Measurements from ENCODE around the gene RHBDF1.

The RHBDF1 gene

GRCh38 chr16:86483-86952 lies 14.1 kb upstream of the RHBDF1 start:
- TF ChIP-seq CTCF (IDR thresholded peaks at IDR 0.05; ENCODE audit: low read depth, low read length) = no peak
- no peak overlapping the region for H3K4me3 ChIP-seq (ENCODE audit: low read depth, low read length)
- in situ Hi-C loops (cut with HindIII; ENCODE audit: low sequenced_read_pairs) = no loop called here
- no peak for DNase-seq (ENCODE audit: low read depth, low spot score)

GRCh38 chr16:85865-86264 lies 13.4 kb upstream of the RHBDF1 start:
- no peak for TF ChIP-seq CTCF (IDR thresholded peaks at IDR 0.05; ENCODE audit: low read depth, low read length)
- in situ Hi-C loops (cut with HindIII; ENCODE audit: low sequenced_read_pairs) = no loop called here
- DNase-seq (ENCODE audit: low read depth, low spot score) = no peak
- H3K4me3 ChIP-seq (ENCODE audit: low read depth, low read length) = no peak overlapping the region

- in situ Hi-C loops (cut with HindIII; ENCODE audit: low sequenced_read_pairs) = no loop called here
- no peak for DNase-seq (ENCODE audit: low read depth, low spot score)
- no peak overlapping the region for H3K4me3 ChIP-seq (ENCODE audit: low read depth, low read length)
- no peak for TF ChIP-seq CTCF (IDR thresholded peaks at IDR 0.05; ENCODE audit: low read depth, low read length)
Observed at GRCh38 chr16:85407-85782, 13.0 kb upstream of the RHBDF1 start.

GRCh38 chr16:84718-85406 lies 12.4 kb upstream of the RHBDF1 start:
- DNase-seq (ENCODE audit: low read depth, low spot score) = peak; percentile 92
- no peak overlapping the region for H3K4me3 ChIP-seq (ENCODE audit: low read depth, low read length)

GRCh38 chr16:83781-84615 lies 11.6 kb upstream of the RHBDF1 start:
- no peak overlapping the region for H3K4me3 ChIP-seq (ENCODE audit: low read depth, low read length)
- in situ Hi-C loops (cut with HindIII; ENCODE audit: low sequenced_read_pairs) = no loop called here
- no peak for TF ChIP-seq CTCF (IDR thresholded peaks at IDR 0.05; ENCODE audit: low read depth, low read length)
- peak; percentile 61 for DNase-seq (ENCODE audit: low read depth, low spot score)

More at GRCh38 chr16:84718-85406, 12.4 kb upstream of the RHBDF1 start:
- in situ Hi-C loops (cut with HindIII; ENCODE audit: low sequenced_read_pairs) = no loop called here
- no peak for TF ChIP-seq CTCF (IDR thresholded peaks at IDR 0.05; ENCODE audit: low read depth, low read length)

- no peak overlapping the region for H3K4me3 ChIP-seq (ENCODE audit: low read depth, low read length)
- no peak for TF ChIP-seq CTCF (IDR thresholded peaks at IDR 0.05; ENCODE audit: low read depth, low read length)
- DNase-seq (ENCODE audit: low read depth, low spot score) = no peak
- in situ Hi-C loops (cut with HindIII; ENCODE audit: low sequenced_read_pairs) = no loop called here
Observed at GRCh38 chr16:83060-83603, 10.7 kb upstream of the RHBDF1 start.
